Tibial nerve (tissue), 4 donors: ENCODE data around the gene PCDHGA3. TPM values are rescaled to one million over a fixed set of nuclear protein-coding genes. Genes with fewer than 3 reads are reported as not detected.

Experiments
- DNase-seq, 2 donors: peaks; one replicate each; pipeline ENCODE4 v3.0.0-alpha.2; 2019; ENCODE audit warnings: low spot score in 2 of 2
- H3K27ac ChIP-seq, 4 donors: fragments of 200-600 bp; sonication (generic) in 3 of 4; one replicate each; pipeline ENCODE4 v1.5.1; 2017 to 2019; ENCODE audit warnings: mild to moderate bottlenecking in 1 of 4
- H3K27me3 ChIP-seq, 2 donors: fragments of 200-600 bp; sonication (generic) in 1 of 2; one replicate each; pipeline versions ENCODE4 v1.5.1 to v1.6.0; 2017 to 2019
- H3K36me3 ChIP-seq, 3 donors: fragments of 200-600 bp; sonication (generic); one replicate each; pipeline ENCODE4 v1.5.1; 2018 to 2019
- H3K4me1 ChIP-seq, 4 donors: fragments of 200-600 bp; sonication (generic) in 3 of 4; one replicate each; pipeline ENCODE4 v1.5.1; 2017 to 2019
- H3K4me3 ChIP-seq, 4 donors: fragments of 200-600 bp; sonication (generic) in 3 of 4; one replicate each; pipeline ENCODE4 v1.5.1; 2017 to 2019; ENCODE audit warnings: mild to moderate bottlenecking in 1 of 4, moderate library complexity in 1 of 4
- H3K9me3 ChIP-seq, 4 donors: fragments of 200-600 bp; sonication (generic) in 3 of 4; one replicate each; pipeline ENCODE4 v1.5.1; 2017 to 2019
- CTCF ChIP-seq, 5 experiments: fragments of 200-600 bp in 3 of 5; fragments of 450-650 bp in 2 of 5; sonication (generic) in 3 of 5; IDR thresholded peaks; one replicate each; pipeline ENCODE4 v1.5.1; 2016 to 2019; ENCODE audit warnings: antibody characterized with exemption in 5 of 5, mild to moderate bottlenecking in 3 of 5, moderate library complexity in 2 of 5
- EP300 ChIP-seq, 2 donors: sonication (generic); formaldehyde crosslinking; IDR thresholded peaks; one replicate each; pipeline ENCODE4 v1.6.1; 2017; ENCODE audit warnings: antibody characterized with exemption in 2 of 2, mild to moderate bottlenecking in 1 of 2
- POLR2A ChIP-seq, 2 donors: fragments of 450-650 bp; IDR thresholded peaks; one replicate each; pipeline ENCODE4 v1.6.1; 2017; ENCODE audit warnings: antibody characterized with exemption in 2 of 2, mild to moderate bottlenecking in 2 of 2, moderate library complexity in 2 of 2
- WGBS, 2 donors: methylation state at CpG; one replicate each; pipeline ENCODE4 v1.1.5; 2018; 5-methylcytosine and 5-hydroxymethylcytosine counted together
- total RNA-seq, 4 donors: library from RNA; depleted of rRNA; stranded (reverse); fragments of >200 nt; gene quantifications; one replicate each; pipeline ENCODE4 v1.1.0, GENCODE V29; 2016

Gene PCDHGA3
- total RNA-seq, 4 donors from 2014 or later: 6.5 to 10.5 (median 8.7) TPM

GRCh38 chr5:141366016-141366896 is 22.6 kb downstream of the PCDHGA3 start:
- H3K27me3 ChIP-seq: no peaks in the 10 kb centered on the region
- TF ChIP-seq EP300 (IDR thresholded peaks at IDR 0.05) (no peak), CTCF (IDR thresholded peaks at IDR 0.05) (no peak), POLR2A (IDR thresholded peaks at IDR 0.05) (no peak)
- WGBS, 2 donors: 39 to 43% methylated on average over 35 to 46 of the region's 46 CpGs
- peaks cover 0 to 99% (median 45%) of the 10 kb centered on the region in 4 donors for H3K9me3 ChIP-seq
- peaks cover 0 to 25% (median 0%) of the 10 kb centered on the region in 3 donors for H3K36me3 ChIP-seq
- no peak overlapping the region for H3K27ac ChIP-seq
- no peak for DNase-seq
- H3K4me3 ChIP-seq: no peak overlapping the region
- no peaks in the 10 kb centered on the region for H3K4me1 ChIP-seq

GRCh38 chr5:141369994-141370848 is 26.6 kb downstream of the PCDHGA3 start, which contains the start of gene PCDHGB3:
TSS of gene PCDHGB3 (plus strand) at chr5:141370242. CDS start at chr5:141370395, 153 bp downstream.
- WGBS, 2 donors: 17 to 26% methylated on average over 32 of the region's 32 CpGs
- Histone ChIP-seq H3K4me1 (no peaks in the 10 kb centered on the region), H3K27me3 (no peaks in the 10 kb centered on the region), H3K36me3 (peaks cover 0 to 23% (median 0%) of the 10 kb centered on the region in 3 donors), H3K9me3 (peaks cover 0 to 100% (median 45%) of the 10 kb centered on the region in 4 donors), H3K4me3 (peak within 1 kb of the TSS in 2 of 4 donors; percentile 8 to 34), H3K27ac (no peak within 1 kb of the TSS)
- no peak for DNase-seq
- TF ChIP-seq CTCF (IDR thresholded peaks at IDR 0.05): peak in 2 of 5 experiments; percentile 13 to 15
- TF ChIP-seq POLR2A (IDR thresholded peaks at IDR 0.05): no peak
- no peak for TF ChIP-seq EP300 (IDR thresholded peaks at IDR 0.05)

- Histone ChIP-seq H3K36me3 (peaks cover 0 to 29% (median 0%) of the 10 kb centered on the region in 3 donors), H3K27ac (no peak overlapping the region), H3K4me1 (no peaks in the 10 kb centered on the region), H3K27me3 (no peaks in the 10 kb centered on the region), H3K4me3 (no peak overlapping the region), H3K9me3 (peaks cover 0 to 99% (median 44%) of the 10 kb centered on the region in 4 donors)
- 41 to 42% methylated on average over 39 to 58 of the region's 69 CpGs for WGBS, 2 donors
- no peak for TF ChIP-seq POLR2A (IDR thresholded peaks at IDR 0.05)
- TF ChIP-seq CTCF (IDR thresholded peaks at IDR 0.05): no peak
- TF ChIP-seq EP300 (IDR thresholded peaks at IDR 0.05): no peak
- DNase-seq: no peak
Measured at GRCh38 chr5:141371572-141372475, 28.2 kb downstream of the PCDHGA3 start.

- Histone ChIP-seq H3K4me1 (no peaks in the 10 kb centered on the region), H3K27ac (no peak within 1 kb of the TSS), H3K27me3 (no peaks in the 10 kb centered on the region), H3K4me3 (peak within 1 kb of the TSS in 2 of 4 donors; percentile 3 to 29), H3K9me3 (peaks cover 0 to 99% (median 49%) of the 10 kb centered on the region in 4 donors), H3K36me3 (peaks cover 0 to 32% (median 0%) of the 10 kb centered on the region in 3 donors)
- WGBS, 2 donors: 15 to 23% methylated on average over 24 to 27 of the region's 27 CpGs
- DNase-seq: no peak
- peak in 1 of 5 experiments; percentile 22 for TF ChIP-seq CTCF (IDR thresholded peaks at IDR 0.05)
- no peak for TF ChIP-seq EP300 (IDR thresholded peaks at IDR 0.05)
- no peak for TF ChIP-seq POLR2A (IDR thresholded peaks at IDR 0.05)
Measured at GRCh38 chr5:141373673-141374317, 30.2 kb downstream of the PCDHGA3 start, which contains the start of gene PCDHGA6. TSS of gene PCDHGA6 (plus strand) at chr5:141373891. CDS start at chr5:141374084, 193 bp downstream.
